ENCODE results near the gene IL6ST. TPM values are rescaled to one million over a fixed set of nuclear protein-coding genes. Genes with fewer than 3 reads are reported as not detected.
"Not testable (repeated sequence)": the region's sequence is repeated elsewhere in the genome, so short reads cannot be mapped to it uniquely, and the experiment has no call there.

The IL6ST gene
- total RNA-seq, 1 donor from 2014 or later: 55.2 TPM

DNA sequence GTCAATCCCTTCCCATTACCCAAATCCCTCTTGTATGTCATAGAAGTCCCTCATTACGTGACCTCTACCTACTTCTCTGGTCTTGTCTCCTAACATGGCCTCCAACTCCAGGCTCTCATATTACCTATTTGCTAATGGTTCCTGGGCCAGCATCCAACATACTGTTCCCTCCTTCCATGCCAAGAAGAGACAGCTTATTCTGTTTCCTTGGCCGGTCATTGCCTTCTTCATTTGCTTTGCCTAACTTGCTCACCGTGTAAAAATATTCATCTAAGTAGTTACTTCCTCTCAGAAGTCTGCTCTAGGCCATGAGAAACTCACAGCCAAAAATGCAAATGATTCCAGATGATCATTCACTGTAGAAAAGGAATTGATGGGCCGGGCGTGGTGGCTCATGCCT, 8.9 kb upstream of the IL6ST start:
- ATAC-seq: no peak

DNA sequence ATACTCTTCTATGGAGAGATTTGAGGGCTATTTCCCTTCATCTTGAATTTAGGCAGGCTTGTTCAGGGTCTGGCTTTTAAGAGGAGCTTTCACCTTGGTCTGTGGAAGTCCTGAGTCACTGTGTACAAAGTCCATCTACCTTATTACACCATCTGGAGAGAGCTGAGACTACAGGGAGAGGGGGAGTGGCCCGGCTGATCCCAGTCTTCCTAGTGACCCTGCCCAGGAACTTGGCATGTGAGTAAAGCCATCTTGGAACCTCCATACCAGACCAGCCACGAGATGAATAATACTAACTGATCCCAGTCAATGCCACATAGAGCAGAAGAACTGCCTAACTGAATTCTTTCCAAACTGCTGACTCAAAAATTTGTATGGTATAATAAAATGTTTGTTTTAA, 8.4 kb upstream of the IL6ST start:
- peak; percentile 67 for ATAC-seq

DNA sequence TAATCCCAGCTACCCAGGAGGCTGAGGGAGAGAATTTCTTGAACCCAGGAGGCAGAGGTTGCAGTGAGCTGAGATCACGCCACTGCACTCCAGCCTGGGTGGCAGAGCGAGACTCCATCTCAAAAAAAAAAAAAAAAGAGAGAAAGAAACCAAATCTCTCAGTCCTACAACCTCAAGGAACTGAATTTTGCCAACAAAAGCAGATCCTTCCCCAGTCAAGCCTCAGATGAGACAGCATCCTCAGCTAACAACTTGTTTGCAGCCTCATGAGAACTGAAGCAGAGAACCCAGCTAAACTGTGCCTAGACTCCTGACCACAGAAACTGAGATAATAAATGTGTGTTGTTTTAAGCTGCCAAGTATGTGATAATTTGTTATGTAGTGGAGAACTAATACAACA, 7.5 kb upstream of the IL6ST start:
- no peak for ATAC-seq

DNA sequence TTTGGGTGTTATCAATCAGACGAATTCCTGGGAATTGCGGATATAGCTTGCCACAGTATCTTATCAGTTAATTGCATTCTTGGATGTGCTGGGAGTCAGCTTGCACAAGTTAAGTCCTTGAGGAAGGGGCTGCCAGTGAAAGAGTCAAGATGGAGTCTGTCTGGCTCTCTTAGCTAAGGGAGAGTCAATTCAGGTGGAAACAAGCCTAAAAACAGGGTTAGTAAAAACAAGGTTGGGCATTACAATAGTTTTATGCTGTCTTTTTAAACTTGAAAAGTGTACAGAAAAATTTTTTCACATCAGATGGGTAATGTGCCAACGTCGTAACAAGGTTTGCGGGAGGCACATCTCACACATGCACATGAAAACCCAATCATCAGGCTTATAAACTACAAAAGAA, 5.5 kb upstream of the IL6ST start:
- ATAC-seq: not testable (repeated sequence)

DNA sequence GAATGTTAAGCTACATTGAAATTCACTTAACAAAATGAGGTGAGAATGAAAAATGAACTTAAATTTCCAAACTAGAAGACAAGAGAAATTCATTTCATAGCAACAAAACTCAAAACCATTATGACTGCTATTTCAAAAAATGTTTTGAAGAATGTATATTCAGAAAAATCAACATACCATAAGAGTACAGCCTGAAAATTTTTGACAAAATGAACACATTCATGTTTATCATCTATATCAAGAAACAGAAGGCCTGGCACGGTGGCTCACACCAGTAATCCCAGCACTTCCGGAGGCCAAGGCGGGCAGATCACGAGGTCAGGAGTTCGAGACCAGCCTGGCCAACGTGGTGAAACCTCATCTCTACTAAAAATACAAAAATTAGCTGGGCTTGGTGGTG, 4.2 kb upstream of the IL6ST start:
- no peak for ATAC-seq

DNA sequence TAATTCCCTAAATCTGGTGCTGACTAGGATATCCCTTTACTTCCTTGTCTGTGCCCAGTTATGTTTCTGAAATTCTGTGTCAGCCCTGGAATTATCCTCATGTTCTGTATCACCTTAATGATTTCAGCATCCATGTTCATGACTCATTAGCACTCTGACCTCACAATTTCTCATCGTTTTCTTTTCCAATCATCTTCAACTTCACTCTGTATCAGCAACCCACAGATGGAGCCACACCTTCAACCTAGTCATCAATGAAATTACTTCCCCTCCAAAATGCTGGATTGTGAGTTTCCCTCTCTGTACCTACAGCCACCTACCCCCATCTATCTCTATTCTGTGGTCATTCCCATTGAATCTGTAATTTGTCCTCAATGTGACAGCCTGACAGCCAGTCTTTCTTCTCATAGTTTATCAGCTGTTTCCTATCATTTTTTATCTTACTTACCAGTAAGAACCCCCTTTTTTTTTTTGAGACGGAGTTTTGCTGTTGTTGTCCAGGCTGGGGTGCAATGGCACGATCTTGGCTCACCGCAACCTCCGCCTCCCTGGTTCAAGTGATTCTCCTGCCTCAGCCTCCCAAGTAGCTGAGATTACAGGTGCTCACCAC, 3.1 kb upstream of the IL6ST start:
- ATAC-seq: no peak

DNA sequence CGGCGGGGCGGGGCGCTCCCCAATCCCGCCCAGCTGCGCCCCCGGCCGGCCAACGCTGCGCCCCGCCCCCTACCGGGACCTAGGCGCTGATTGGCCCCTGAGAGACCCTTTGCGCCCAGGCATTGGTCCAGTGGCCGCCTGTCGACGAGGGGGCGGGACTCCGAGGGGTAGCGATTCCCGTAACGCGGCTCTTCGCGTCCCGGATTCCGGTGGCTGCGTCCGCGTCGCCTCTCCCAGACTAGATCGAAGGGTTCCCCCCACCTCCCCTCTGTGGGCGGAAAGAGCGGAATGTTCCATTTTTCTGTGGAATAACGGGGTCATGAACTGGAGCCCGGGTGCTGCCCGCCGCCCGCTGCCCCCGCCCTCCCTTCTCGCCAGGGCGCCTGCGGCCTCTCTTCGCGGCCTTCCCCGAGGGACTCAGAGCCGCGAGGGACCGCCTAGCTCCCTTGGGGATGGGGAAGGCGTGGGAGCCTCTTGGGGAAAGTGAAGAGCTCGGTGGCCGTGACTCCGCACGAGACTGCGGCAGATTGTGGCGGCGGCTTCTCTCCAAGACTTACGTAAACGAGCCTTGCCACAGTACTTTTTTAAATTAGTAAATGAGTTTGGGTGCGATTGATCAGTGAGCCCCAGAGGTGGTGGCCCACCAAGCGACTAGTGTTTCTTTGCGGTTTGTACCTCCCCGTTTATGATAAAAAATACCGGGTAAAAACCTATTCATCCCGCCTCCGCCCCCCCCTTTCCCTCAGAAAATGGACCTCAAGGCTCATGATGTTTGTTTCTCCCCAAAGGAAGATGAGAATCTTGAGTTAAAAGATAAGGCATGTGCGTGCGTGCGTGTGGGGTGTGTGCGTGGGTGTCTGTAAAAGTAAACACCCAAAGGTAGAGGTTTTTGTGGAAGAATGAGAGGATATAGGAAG, 493 bp upstream of the IL6ST start:
- ATAC-seq: peak; percentile 100

DNA sequence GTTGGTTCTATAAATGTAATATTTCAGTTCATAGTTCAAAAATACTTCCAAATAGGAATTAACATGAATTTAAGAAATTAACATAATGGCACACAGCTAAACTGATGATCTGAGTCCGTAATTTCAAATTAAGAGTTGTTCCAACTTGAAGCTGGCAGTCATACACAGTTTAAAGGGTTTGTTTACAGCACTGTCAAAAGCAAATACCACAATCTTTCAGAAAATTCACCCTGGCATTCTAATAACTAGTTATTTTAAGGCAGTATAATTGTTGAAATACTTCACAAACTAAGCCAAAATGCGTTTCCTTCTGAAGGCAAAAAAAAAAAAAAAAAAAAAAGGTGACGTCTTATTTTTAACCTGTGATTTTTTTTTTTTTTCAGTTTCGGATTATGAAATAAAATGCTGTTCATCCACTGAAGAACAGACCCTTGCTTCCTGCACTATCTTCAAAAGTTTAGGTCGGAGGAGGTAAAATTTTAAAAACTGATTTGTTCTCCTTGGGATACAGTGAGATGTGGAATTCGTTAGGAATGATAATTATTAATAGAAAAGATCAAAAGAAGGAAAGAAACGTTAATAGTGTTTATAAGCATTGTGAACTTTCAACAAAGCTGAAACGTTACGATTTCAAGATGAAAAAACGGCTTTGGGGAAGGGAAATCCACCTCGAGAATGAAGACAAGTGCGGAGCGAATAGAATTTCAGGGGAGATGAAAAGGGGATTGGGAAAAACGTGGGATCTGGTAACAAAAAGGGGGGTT, 850 bp downstream of the IL6ST start:
- no peak for ATAC-seq

DNA sequence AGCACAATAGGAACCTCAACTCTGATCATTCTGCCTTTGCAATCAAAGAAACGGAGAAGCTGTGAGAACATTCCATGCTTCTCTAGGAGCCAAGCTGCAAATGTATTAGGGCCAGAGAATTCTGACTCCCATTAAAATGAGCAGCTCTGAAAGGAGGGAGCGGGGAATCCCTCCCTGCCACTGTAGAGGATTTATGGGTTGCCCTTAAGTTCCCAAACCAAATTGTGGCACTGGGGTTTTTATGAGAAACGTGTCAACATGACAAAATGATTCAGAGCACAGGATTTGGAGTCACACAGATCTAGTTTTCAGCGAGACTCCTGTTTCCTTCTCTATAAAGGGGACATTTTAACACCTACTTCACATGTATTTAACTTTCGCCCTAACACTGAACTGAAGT, 1.8 kb downstream of the IL6ST start:
- ATAC-seq: no peak

DNA sequence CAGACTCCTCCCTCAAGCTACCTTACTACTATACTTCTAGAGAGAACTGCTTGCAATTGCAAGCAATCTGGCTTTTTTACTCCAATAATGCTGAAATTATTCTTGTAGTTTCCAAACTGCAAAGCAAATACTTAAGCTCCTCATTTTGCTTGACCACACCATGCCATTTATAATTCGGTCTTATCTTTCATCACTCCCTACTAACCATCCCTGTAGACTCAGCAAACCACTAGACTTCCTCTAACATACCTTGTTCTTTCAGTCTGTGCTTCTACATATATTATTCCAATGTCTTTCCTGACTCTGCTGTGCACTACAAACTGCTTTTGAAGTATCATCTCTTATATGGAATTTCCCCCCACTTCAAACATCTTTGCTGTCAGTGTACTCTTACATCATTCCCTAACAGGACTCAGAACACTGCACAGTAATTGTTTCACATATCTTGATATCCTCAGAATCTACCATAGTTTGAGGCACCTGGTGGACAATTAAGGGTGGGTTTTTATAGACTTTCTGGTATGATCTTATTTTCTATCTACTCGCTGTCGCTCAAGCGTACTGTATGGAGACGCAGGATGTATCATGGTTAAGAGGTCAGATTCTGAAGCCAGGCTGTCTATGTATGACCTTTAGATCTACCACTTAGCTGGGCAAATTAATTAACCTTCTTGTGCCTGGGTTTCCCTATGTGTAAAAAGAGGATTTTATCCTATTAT, 2.8 kb downstream of the IL6ST start:
- ATAC-seq: no peak

DNA sequence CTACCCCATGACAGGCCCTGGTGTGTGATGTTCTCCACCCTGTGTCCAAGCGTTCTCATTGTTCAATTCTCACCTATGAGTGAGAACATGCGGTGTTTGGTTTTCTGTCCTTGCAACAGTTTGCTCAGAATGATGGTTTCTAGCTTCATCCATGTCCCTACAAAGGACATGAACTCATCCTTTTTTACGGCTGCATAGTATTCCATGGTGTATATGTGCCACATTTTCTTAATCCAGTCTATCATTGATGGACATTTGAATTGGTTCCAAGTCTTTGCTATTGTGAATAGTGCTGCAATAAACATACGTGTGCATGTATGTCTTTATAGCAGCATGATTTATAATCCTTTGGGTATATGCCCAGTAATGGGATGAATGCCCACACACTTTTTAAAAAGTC, 3.9 kb downstream of the IL6ST start:
- ATAC-seq: not testable (repeated sequence)

DNA sequence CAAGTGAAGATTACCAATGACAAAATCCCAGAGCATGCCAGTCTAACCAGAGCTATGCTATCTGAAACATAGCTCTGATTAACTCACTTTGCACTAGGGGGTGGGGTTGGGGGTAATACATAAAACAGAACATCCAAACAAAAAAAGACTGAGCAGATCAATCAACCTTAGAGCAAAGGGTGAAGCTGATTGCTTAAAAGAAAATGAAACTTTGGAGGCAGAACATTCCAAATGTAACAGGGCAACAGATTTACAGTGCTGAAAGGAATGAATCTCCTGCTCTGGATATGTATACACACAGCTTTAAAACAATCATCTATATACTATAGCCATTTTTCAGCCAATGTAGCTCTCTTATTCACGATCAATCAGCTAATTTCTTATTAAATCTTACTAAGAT, 4.9 kb downstream of the IL6ST start:
- ATAC-seq: no peak

DNA sequence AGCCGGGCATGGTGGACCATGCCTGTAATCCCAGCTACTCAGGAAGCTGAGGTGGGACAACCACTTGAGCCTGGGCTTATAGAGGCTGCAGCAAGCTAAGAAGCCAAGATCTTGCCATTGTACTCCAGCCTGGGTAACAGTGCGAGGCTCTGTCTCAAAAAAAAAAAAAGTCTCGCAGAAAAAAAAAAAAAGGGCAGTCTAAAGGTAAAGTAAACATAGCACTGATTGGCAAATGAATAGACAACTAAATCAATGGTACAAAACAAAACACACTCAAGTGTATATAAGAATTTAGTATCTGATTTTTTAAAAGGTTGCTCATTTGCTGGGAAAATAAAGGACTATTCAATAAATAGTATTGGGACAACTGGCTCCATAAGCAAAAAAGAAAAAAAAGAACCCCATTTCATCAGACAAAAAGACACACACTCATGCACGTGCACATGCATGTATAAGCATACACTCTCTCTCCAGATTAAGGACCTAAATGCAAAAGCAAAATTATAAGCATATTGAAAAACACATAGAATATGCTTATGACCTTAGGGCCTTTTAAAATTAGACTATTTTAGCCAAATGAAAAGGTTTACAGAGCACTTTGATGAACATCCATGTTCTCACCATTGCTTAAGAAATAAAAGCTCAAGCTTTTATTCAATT, 5.7 kb downstream of the IL6ST start:
- ATAC-seq: no peak

DNA sequence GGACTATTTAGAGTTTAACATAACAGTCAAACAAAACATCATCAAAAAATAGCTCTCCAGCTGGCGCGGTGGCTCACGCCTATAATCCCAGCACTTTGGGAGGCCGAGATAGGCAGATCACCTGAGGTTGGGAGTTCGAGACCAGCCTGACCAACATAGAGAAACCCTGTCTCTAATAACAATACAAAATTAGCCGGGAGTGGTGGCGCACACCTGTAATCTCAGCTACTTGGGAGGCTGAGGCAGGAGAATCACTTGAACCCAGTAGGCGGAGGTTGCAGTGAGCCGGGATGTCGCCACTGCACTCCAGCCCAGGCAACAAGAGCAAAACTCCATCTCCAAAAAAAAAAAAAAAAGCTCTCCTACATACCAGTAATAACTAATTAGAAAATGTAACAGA, 6.3 kb downstream of the IL6ST start:
- ATAC-seq: not testable (repeated sequence)

DNA sequence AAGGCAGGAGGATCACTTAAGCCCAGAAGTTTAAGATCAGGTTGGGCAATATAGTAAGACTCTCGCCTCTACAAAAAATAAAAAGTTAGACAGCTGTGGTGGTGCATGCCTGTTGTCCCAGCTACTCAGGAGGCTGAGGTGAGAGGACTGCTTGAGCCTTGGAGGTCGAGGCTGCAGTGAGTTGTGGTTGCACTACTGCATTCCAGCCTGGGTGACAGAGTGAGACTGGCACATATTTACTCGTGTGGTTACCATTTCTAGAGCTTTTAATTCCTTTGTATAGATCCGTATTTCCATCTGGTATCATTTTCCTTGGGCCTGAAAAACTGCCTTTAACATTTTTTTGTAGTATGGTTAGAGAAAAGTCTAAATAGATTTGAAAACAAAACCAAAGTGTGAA, 7.8 kb downstream of the IL6ST start:
- no peak for ATAC-seq

DNA sequence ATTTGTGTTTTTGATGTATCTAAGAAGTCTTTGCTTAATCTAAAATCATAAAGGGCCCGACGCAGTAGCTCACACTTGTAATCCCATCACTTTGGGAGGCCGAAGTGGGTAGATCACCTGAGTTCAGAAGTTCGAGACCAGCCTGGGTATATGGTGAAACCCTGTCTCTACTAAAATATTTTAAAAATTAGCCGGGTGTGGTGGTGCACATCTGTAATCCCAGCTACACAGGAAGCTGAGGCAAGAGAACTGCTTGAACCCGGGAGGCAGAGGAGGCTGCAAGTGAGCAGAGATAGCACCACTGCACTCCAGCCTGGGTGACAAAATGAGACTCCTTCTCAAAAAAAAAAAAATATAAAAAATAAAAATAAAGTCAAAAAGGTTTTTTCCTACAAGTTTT, 9.6 kb downstream of the IL6ST start:
- ATAC-seq: no peak

DNA sequence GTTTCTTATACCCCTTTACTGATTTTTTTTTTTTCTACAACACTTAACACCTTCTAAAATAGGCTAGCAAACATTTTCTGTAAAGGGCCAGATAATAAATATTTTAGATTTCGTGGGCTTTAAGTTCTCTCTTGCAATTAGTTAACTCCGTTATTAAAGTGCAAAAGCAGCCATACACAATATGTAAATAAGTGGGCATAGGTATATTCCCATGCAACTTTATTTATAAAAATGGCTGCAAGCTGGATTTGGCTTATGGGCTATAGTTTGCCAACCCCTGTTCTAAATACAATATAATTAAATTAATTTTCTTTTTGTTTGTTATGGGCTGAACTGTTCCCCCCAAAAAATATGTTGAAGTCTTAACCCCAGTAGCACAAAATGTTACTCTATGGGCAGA, 10.8 kb downstream of the IL6ST start:
- ATAC-seq: no peak

DNA sequence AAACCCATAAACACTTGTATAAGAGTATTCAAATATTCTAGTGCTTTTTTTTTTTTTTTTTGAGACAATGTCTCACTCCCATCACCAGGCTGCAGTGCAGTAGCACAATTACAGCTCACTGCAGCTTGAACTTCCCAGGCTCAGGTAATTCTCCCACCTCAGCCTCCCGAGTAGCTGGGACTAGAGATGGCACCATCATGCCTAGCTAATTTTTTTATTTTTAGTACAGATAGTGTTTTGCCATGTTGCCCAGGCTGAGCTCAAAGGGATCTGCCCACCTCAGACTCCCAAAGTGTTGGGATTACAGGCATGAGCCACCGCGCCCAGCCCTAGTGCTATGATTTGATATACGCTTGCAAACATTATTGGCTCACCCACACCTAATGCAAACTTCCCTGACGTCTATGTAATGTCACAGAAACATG, 11.8 kb downstream of the IL6ST start:
- ATAC-seq: peak; percentile 25

DNA sequence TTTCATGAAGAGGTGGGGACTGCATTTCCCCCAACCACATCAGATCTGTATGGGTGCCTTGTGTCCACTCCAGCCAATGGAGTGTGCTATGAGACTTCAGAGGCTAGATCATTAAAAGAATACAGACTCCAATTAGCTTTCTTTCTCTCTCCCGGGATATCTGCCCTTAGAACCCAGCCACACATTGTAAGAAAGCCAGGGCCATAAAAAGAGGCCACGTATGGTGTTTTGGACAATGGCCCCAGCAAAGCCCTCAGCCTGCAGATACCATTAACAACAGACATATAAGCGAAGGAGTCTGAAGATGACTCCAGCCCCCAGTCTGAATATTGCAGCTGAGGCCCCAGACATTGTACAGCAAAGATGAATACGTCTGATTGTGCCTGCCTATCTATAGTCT, 21.5 kb downstream of the IL6ST start:
- ATAC-seq: no peak

DNA sequence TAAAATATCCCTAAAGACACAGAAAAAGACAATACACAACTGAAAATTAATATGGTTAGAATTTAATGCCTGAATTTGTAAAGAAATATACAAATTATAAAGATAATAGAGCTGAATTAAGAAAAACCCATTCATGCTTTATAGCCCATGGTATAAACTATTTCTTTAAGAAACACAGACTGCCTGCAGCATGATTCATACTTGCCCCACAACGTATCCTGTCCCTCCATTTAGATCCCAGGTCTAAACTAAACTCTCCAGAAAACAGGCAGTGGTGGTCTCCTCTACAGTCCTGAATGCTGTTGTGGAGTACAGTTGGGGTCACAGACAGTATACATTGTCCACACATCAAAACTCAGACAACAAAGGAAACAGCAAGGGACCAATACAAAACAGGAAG, 24.8 kb downstream of the IL6ST start:
- no peak for ATAC-seq

DNA sequence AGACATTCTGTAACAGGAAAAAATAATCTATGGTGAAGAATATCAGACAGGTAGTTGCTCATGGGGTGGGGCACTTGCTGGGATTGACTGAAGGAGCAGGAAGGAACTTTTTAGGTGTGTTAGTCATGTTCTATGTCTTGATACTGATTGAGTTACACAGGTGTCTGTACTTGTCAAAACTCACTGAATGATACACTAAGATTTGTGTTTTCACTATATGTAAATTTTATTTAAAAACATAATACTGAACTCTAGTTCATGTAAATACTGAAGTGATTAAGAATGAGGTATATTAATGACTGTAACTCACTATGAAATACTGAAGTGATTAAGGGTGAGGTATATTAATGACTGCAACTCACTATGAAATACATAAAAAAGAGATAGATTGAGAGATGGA, 28.5 kb downstream of the IL6ST start:
- ATAC-seq: peak; percentile 99

DNA sequence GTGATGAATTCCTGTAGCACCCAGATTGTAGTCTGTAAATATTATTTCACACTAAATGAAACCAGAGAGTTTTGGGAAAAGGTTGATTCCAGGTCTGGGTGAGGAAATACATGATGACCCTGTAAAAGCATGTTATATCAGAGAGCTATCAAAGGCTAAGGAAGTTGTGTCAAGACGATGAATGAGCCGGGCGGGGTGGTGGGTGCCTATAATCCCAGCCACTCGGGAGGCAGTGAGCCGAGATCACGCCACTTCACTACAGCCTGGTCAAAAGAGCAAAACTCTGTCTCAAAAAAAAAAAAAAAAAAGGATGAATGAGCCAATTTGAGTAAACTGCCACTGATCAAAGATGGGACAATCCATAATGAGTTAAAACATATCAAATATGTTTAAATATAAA, 29.2 kb downstream of the IL6ST start:
- ATAC-seq: no peak
